GM23338 (cell line): ENCODE measurements around the gene SMYD5.

Experiments
- CREB1 ChIP-seq: fragments of 250-450 bp; sonication (Bioruptor Pico); IDR thresholded peaks from 2 replicates; pipeline ENCODE4 v1.5.0; 2020; ENCODE audit warnings: low read depth, mild to moderate bottlenecking, moderate library complexity
- CTCF ChIP-seq, 2 experiments: fragments of 200-600 bp in 1 of 2; sonication (generic) in 1 of 2; conservative IDR thresholded peaks; 2 replicates each; pipeline versions ENCODE4 v1.5.1 to v1.6.1; 2016 to 2017; ENCODE audit warnings: antibody characterized with exemption in 2 of 2, low read depth in 2 of 2, mild to moderate bottlenecking in 2 of 2, moderate library complexity in 1 of 2
- ETS1 ChIP-seq: IDR thresholded peaks from 2 replicates; pipeline ENCODE4 v1.6.1; 2016; ENCODE audit warnings: antibody characterized with exemption
- EZH2 ChIP-seq: fragments of 200-600 bp; sonication (generic); IDR thresholded peaks from one replicate; pipeline ENCODE4 v1.8.0; 2017; ENCODE audit warnings: antibody characterized with exemption, mild to moderate bottlenecking, low read depth; ENCODE audit not compliant: unreplicated experiment
- EZH2phosphoT487 ChIP-seq: fragments of 200-600 bp; sonication (generic); IDR thresholded peaks from one replicate; pipeline ENCODE4 v1.8.1; 2018; ENCODE audit warnings: antibody characterized with exemption; ENCODE audit not compliant: unreplicated experiment
- JUNB ChIP-seq: IDR thresholded peaks from one replicate; pipeline ENCODE4 v1.6.1; 2016; ENCODE audit warnings: antibody characterized with exemption; ENCODE audit not compliant: unreplicated experiment
- POLR2AphosphoS5 ChIP-seq: IDR thresholded peaks from 2 replicates; pipeline ENCODE4 v1.6.1; 2016; ENCODE audit warnings: antibody characterized with exemption, low read depth
- REST ChIP-seq: IDR thresholded peaks from one replicate; pipeline ENCODE4 v1.6.1; 2018; ENCODE audit warnings: antibody characterized with exemption; ENCODE audit not compliant: unreplicated experiment
- STAT1 ChIP-seq: IDR thresholded peaks from one replicate; pipeline ENCODE4 v1.6.1; 2016; ENCODE audit warnings: antibody characterized with exemption; ENCODE audit not compliant: unreplicated experiment
- ZNF114 ChIP-seq: fragments of 250-450 bp; sonication (Bioruptor Pico); IDR thresholded peaks from 2 replicates; pipeline ENCODE4 v1.5.0; 2020; ENCODE audit warnings: mild to moderate bottlenecking, moderate library complexity
- ZNF331 ChIP-seq: fragments of 250-450 bp; sonication (Bioruptor Pico); IDR thresholded peaks from 2 replicates; pipeline ENCODE4 v1.5.0; 2020; ENCODE audit warnings: low read depth, mild to moderate bottlenecking, moderate library complexity

- TF ChIP-seq CTCF (conservative IDR thresholded peaks at IDR 0.05; ENCODE audit: low read depth in 2 of 2) (no peak), POLR2AphosphoS5 (peak; percentile 95), EZH2phosphoT487 (no peak), EZH2 (no peak), REST (no peak), JUNB (no peak), CREB1 (CRISPR knock-in tag) (no peak), ETS1 (no peak), STAT1 (no peak), ZNF331 (CRISPR knock-in tag) (no peak), ZNF114 (CRISPR knock-in tag) (no peak)
Observed at GRCh38 chr2:73214120-73215035, at the start of gene SMYD5.
